Neural cell (in vitro differentiated cells): Measurements from ENCODE around the gene TBL1X. TPM values are rescaled to one million over a fixed set of nuclear protein-coding genes. Genes with fewer than 3 reads are reported as not detected.

Experiments
- H2AFZ ChIP-seq: fragments of 200-600, 300-800 bp; sonication (generic), shearing (Covaris generic); 2 replicates; pipeline ENCODE4 v1.6.0; 2014; ENCODE audit warnings: low read depth, mild to moderate bottlenecking, antibody characterized with exemption, low read length, moderate library complexity
- H3F3A ChIP-seq: fragments of 200-600 bp; shearing (Covaris generic); 2 replicates; pipeline ENCODE4 v1.6.1; 2016; ENCODE audit warnings: mild to moderate bottlenecking, moderate library complexity, mixed read lengths, antibody characterized with exemption, low read length; ENCODE audit not compliant: insufficient read depth, poor library complexity, severe bottlenecking
- H3K27ac ChIP-seq: fragments of 200-600, 300-800 bp; sonication (generic), shearing (Covaris generic); 2 replicates; pipeline ENCODE4 v1.5.1; 2014; ENCODE audit warnings: mild to moderate bottlenecking, low read length, moderate library complexity
- H3K27me3 ChIP-seq: fragments of 300-800, 200-600 bp; sonication (generic), shearing (Covaris generic); 2 replicates; pipeline ENCODE4 v1.6.0; 2014; ENCODE audit warnings: mild to moderate bottlenecking, low read depth, low read length, moderate library complexity; ENCODE audit not compliant: insufficient read depth
- H3K36me3 ChIP-seq: fragments of 300-800, 200-600 bp; sonication (generic), shearing (Covaris generic); 2 replicates; pipeline ENCODE4 v1.5.1; 2014; ENCODE audit warnings: mild to moderate bottlenecking, antibody characterized with exemption, low read length, moderate library complexity; ENCODE audit not compliant: insufficient read depth
- H3K4me2 ChIP-seq: fragments of 300-800, 200-600 bp; sonication (generic), shearing (Covaris generic); 2 replicates; pipeline ENCODE4 v1.6.0; 2014; ENCODE audit warnings: mild to moderate bottlenecking, low read length
- H3K4me3 ChIP-seq: fragments of 300-800, 200-600 bp; sonication (generic), shearing (Covaris generic); 2 replicates; pipeline ENCODE4 v1.5.1; 2014; ENCODE audit warnings: mild to moderate bottlenecking, low read length, moderate library complexity
- H3K79me2 ChIP-seq: fragments of 200-600 bp; shearing (Covaris generic); replicated peaks from 2 replicates; pipeline ENCODE4 v1.6.0; 2014; ENCODE audit warnings: mild to moderate bottlenecking, low read length, moderate library complexity; ENCODE audit not compliant: insufficient read depth
- H3K9ac ChIP-seq: fragments of 300-800, 200-600 bp; sonication (generic), shearing (Covaris generic); 2 replicates; pipeline ENCODE4 v1.6.1; 2016; ENCODE audit warnings: mild to moderate bottlenecking, low read length, mixed read lengths
- H3K9me2 ChIP-seq: fragments of 200-600 bp; shearing (Covaris generic); 2 replicates; pipeline ENCODE4 v1.6.1; 2016; ENCODE audit warnings: mild to moderate bottlenecking, low read length, mixed read lengths; ENCODE audit not compliant: insufficient read depth
- H3K9me3 ChIP-seq: fragments of 200-600, 300-800 bp; sonication (generic), shearing (Covaris generic); 2 replicates; pipeline ENCODE4 v1.6.1; 2016; ENCODE audit warnings: mild to moderate bottlenecking, mixed run types, low read length, moderate library complexity, mixed read lengths
- H4K20me1 ChIP-seq: fragments of 200-600 bp; shearing (Covaris generic); 2 replicates; pipeline ENCODE4 v1.6.1; 2016; ENCODE audit warnings: mild to moderate bottlenecking, mixed run types; ENCODE audit not compliant: insufficient read depth
- EP300 ChIP-seq: fragments of 450-650 bp; conservative IDR thresholded peaks from 2 replicates; pipeline ENCODE4 v1.6.1; 2014; ENCODE audit warnings: antibody characterized with exemption, mild to moderate bottlenecking, moderate library complexity; ENCODE audit not compliant: poor library complexity, severe bottlenecking
- EZH2 ChIP-seq: fragments of 200-600, 300-800 bp; shearing (Covaris generic), sonication (generic); IDR thresholded peaks from 2 replicates; pipeline ENCODE4 v1.6.1; 2014; ENCODE audit warnings: antibody characterized with exemption, low read length, borderline replicate concordance, mild to moderate bottlenecking; ENCODE audit not compliant: insufficient read depth, poor library complexity, severe bottlenecking
- MXI1 ChIP-seq: fragments of 450-650 bp; conservative IDR thresholded peaks from 2 replicates; pipeline ENCODE4 v1.6.1; 2014; ENCODE audit warnings: antibody characterized with exemption, mild to moderate bottlenecking; ENCODE audit not compliant: poor library complexity, severe bottlenecking
- POLR2AphosphoS5 ChIP-seq: IDR thresholded peaks from 2 replicates; pipeline ENCODE4 v1.6.1; 2012
- RAD21 ChIP-seq: fragments of 450-650 bp; conservative IDR thresholded peaks from 2 replicates; pipeline ENCODE4 v1.6.1; 2014; ENCODE audit warnings: antibody characterized with exemption, mild to moderate bottlenecking, moderate library complexity
- SMC3 ChIP-seq: fragments of 450-650 bp; conservative IDR thresholded peaks from 2 replicates; pipeline ENCODE4 v1.6.1; 2014; ENCODE audit warnings: antibody characterized with exemption, mild to moderate bottlenecking, moderate library complexity; ENCODE audit not compliant: poor library complexity
- TAF1 ChIP-seq: IDR thresholded peaks from 2 replicates; pipeline ENCODE4 v1.6.1; 2012; ENCODE audit warnings: low read depth
- polyA plus RNA-seq: library from polyadenylated mRNA; depleted of rRNA; stranded (reverse); fragments of >200 nt; gene quantifications from 2 replicates; pipeline ENCODE4 v1.2.3, GENCODE V29; 2014
- TF ChIP-seq, protein P1 (sequence below): IDR thresholded peaks from 2 replicates; pipeline ENCODE4 v1.6.1; 2012; ENCODE audit warnings: borderline replicate concordance
- TF ChIP-seq, protein P2 (sequence below): fragments of 450-650 bp; IDR thresholded peaks from 2 replicates; pipeline ENCODE4 v1.5.1; 2014; ENCODE audit warnings: antibody characterized with exemption, mild to moderate bottlenecking, moderate library complexity; ENCODE audit not compliant: poor library complexity, severe bottlenecking

TBL1X gene
- polyA plus RNA-seq, 1 donor from 2014 or later, result 2.2 TPM

DNA sequence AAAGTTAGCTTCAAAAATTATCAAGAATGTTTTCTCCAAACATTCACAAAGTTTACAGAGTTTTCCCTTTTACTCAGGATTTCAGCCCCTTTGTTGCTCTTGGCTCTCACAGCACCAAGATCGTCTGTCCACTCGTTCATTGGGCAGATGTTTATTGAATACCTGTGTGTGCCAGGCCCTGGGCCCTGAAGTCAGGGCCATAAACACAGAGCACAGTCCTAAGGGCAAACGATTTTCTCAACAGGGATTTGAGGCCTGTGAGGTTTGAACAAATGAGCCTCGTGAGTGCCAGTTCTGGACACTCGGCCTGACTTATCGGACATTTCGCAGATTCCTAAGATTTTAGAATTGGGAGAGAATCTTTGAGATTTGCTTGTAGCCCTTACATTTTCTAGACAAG lies 142.1 kb downstream of the TBL1X start:
- Histone ChIP-seq H3F3A (no peaks in the 10 kb centered on the region), H3K36me3 (no peaks in the 10 kb centered on the region), H4K20me1 (no peaks in the 10 kb centered on the region), H3K4me3 (no peak overlapping the region), H3K4me2 (no peak overlapping the region), H2AFZ (no peak overlapping the region), H3K9me3 (no peaks in the 10 kb centered on the region), H3K27me3 (no peaks in the 10 kb centered on the region), H3K9me2 (no peaks in the 10 kb centered on the region), H3K79me2 (no peaks in the 10 kb centered on the region), H3K9ac (no peak overlapping the region), H3K27ac (no peak overlapping the region)
- TF ChIP-seq EP300 (no peak), MXI1 (no peak), POLR2AphosphoS5 (no peak), SMC3 (no peak), RAD21 (no peak), TAF1 (no peak), EZH2 (no peak)
- TF ChIP-seq, protein P1, sequence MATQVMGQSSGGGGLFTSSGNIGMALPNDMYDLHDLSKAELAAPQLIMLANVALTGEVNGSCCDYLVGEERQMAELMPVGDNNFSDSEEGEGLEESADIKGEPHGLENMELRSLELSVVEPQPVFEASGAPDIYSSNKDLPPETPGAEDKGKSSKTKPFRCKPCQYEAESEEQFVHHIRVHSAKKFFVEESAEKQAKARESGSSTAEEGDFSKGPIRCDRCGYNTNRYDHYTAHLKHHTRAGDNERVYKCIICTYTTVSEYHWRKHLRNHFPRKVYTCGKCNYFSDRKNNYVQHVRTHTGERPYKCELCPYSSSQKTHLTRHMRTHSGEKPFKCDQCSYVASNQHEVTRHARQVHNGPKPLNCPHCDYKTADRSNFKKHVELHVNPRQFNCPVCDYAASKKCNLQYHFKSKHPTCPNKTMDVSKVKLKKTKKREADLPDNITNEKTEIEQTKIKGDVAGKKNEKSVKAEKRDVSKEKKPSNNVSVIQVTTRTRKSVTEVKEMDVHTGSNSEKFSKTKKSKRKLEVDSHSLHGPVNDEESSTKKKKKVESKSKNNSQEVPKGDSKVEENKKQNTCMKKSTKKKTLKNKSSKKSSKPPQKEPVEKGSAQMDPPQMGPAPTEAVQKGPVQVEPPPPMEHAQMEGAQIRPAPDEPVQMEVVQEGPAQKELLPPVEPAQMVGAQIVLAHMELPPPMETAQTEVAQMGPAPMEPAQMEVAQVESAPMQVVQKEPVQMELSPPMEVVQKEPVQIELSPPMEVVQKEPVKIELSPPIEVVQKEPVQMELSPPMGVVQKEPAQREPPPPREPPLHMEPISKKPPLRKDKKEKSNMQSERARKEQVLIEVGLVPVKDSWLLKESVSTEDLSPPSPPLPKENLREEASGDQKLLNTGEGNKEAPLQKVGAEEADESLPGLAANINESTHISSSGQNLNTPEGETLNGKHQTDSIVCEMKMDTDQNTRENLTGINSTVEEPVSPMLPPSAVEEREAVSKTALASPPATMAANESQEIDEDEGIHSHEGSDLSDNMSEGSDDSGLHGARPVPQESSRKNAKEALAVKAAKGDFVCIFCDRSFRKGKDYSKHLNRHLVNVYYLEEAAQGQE, result no peak
- TF ChIP-seq, protein P2, sequence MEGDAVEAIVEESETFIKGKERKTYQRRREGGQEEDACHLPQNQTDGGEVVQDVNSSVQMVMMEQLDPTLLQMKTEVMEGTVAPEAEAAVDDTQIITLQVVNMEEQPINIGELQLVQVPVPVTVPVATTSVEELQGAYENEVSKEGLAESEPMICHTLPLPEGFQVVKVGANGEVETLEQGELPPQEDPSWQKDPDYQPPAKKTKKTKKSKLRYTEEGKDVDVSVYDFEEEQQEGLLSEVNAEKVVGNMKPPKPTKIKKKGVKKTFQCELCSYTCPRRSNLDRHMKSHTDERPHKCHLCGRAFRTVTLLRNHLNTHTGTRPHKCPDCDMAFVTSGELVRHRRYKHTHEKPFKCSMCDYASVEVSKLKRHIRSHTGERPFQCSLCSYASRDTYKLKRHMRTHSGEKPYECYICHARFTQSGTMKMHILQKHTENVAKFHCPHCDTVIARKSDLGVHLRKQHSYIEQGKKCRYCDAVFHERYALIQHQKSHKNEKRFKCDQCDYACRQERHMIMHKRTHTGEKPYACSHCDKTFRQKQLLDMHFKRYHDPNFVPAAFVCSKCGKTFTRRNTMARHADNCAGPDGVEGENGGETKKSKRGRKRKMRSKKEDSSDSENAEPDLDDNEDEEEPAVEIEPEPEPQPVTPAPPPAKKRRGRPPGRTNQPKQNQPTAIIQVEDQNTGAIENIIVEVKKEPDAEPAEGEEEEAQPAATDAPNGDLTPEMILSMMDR, result no peak

DNA sequence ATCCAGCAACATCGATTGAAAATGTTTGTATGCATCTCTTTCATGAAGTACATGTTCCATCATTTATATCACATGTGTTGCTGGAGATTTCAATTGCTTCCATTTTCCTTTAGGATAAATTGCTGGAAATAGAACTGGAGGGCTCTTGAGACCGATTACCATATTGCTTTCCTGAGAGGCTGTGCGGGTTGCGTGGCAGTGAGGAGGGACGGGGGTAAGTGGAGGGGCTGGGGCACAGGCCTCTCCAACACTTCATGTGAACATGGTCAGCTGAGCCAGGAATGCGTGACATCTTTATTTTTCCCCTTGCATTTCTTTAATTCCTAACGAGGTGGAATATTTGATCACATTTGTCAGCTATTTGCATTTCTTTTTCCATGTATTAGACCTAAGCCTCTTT lies 144.6 kb downstream of the TBL1X start:
- H3K9me3 ChIP-seq, result no peaks in the 10 kb centered on the region
- no peaks in the 10 kb centered on the region for H3K36me3 ChIP-seq
- H3K79me2 ChIP-seq, result no peaks in the 10 kb centered on the region
- no peak overlapping the region for H3K4me3 ChIP-seq
- H3K9me2 ChIP-seq, result no peaks in the 10 kb centered on the region
- H3F3A ChIP-seq, result no peaks in the 10 kb centered on the region
- TF ChIP-seq, protein P2, result no peak
- TF ChIP-seq RAD21 (no peak), EZH2 (no peak), EP300 (no peak), POLR2AphosphoS5 (no peak), MXI1 (no peak), SMC3 (no peak), TAF1 (no peak)
- TF ChIP-seq, protein P1, result no peak
- no peak overlapping the region for H3K27ac ChIP-seq
- H2AFZ ChIP-seq, result no peak overlapping the region
- H4K20me1 ChIP-seq, result no peaks in the 10 kb centered on the region
- H3K27me3 ChIP-seq, result no peaks in the 10 kb centered on the region
- H3K9ac ChIP-seq, result no peak overlapping the region
- H3K4me2 ChIP-seq, result no peak overlapping the region
